Bronchus fibroblast of lung (primary cell): Measurements from ENCODE around the gene LDHA. TPM values are rescaled to one million over a fixed set of nuclear protein-coding genes. Genes with fewer than 3 reads are reported as not detected.

Experiments used
- total RNA-seq: library from RNA; depleted of rRNA; stranded (reverse); fragments of >200 nt; gene quantifications from 2 replicates; pipeline ENCODE4 v1.2.3, GENCODE V29; 2015

The LDHA gene
- total RNA-seq, result 639 and 689 TPM in 2 replicates

GRCh38 chr11:18394275-18394927, at the start of gene LDHA:
LDHA (plus strand) TSS chr11:18394563; CDS start chr11:18396843, 2,280 bp downstream.

GRCh38 chr11:18455686-18456372, 61.5 kb downstream of the LDHA start, which contains the start of gene LDHAL6A:
LDHAL6A (plus strand) TSS chr11:18455856; CDS start chr11:18456681, 825 bp downstream.

Other genes with a start within 250 kb of the LDHA start
- gene MRGPRX4, start 221.7 kb upstream of the LDHA start, total RNA-seq, result not detected in 2 replicates
- not detected in 2 replicates for gene SAA4, start 157.8 kb upstream of the LDHA start, total RNA-seq
- gene SAA2, start 145.9 kb upstream of the LDHA start, total RNA-seq, result not detected in 2 replicates
- 0.74 TPM in 1 of 2 replicates, not detected in the other for gene SAA1, start 128.3 kb upstream of the LDHA start, total RNA-seq
- gene HPS5, start 72.4 kb upstream of the LDHA start, total RNA-seq, result 12.3 and 13.1 TPM in 2 replicates
- 28.8 and 34.3 TPM in 2 replicates for gene GTF2H1, start 72.0 kb upstream of the LDHA start, total RNA-seq
- 0.30 and 0.34 TPM in 2 replicates for gene LDHC, start 17.8 kb downstream of the LDHA start, total RNA-seq
- 0.17 TPM in 1 of 2 replicates, not detected in the other for gene LDHAL6A, start 61.3 kb downstream of the LDHA start, total RNA-seq
- gene TSG101, start 132.4 kb downstream of the LDHA start, total RNA-seq, result 78.2 and 92.1 TPM in 2 replicates
- 19.5 and 22.2 TPM in 2 replicates for gene UEVLD, start 194.2 kb downstream of the LDHA start, total RNA-seq
- 0.34 TPM in 1 of 2 replicates, not detected in the other for gene MISFA, start 205.2 kb downstream of the LDHA start, total RNA-seq
- 10.0 and 11.1 TPM in 2 replicates for gene SPTY2D1, start 239.8 kb downstream of the LDHA start, total RNA-seq